Lung microvascular endothelial cell (primary cell): Measurements from ENCODE around the gene TNFAIP8L1. TPM values are rescaled to one million over a fixed set of nuclear protein-coding genes. Genes with fewer than 3 reads are reported as not detected.
"Not testable (repeated sequence)": the region's sequence is repeated elsewhere in the genome, so short reads cannot be mapped to it uniquely, and the experiment has no call there.

Experiments
- DNase-seq, 2 donors: peaks; one replicate each; pipeline versions ENCODE4 v3.0.0 to v3.0.0-alpha.2; 2010; ENCODE audit warnings: low read depth in 2 of 2
- total RNA-seq: library from RNA; depleted of rRNA; stranded (reverse); fragments of >200 nt; gene quantifications from 2 replicates; pipeline ENCODE4 v1.2.1, GENCODE V29; 2014

Gene TNFAIP8L1
- total RNA-seq = 53.2 and 69.4 TPM in 2 replicates

DNA sequence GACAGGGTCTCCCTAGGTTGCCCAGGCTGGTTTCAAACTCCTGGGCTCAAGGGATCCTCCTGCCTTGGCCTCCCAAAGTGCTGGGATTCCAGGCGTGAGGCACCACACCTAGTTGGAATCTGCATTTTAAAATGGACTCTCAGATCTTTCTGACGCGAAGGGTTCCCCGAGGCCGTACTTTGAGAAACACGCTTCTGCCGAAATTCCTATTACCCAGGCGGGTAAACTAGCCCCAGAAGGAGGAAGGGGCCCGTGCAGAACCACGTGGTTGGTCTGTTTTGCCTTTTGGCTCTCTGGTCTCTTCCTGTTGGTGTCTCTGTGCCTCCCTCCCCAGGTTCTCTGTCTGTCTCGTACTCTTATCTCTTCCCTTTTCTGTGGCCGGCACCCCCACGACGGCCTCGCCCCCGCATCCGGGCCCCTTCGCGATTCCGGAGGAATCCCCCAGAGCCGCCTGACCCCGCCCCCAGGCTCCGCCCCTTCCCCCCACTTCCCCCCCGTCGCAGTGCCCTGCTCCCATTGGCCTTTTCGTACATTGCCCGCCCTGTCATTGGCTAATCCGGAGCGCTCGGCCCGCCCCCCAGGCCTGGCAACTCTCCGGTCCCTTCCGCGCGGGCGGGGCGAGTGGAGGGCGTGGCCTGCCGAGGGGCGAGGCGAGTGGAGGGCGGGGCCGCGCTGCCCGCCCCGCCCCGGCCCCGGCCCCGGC is at the start of gene TNFAIP8L1:
Gene TNFAIP8L1, plus strand, starts transcription at position 689 of the 703 bp plus-strand sequence. CDS start 12,354 bp downstream, outside the sequence.
- DNase-seq = peak; percentile 97 to 99

DNA sequence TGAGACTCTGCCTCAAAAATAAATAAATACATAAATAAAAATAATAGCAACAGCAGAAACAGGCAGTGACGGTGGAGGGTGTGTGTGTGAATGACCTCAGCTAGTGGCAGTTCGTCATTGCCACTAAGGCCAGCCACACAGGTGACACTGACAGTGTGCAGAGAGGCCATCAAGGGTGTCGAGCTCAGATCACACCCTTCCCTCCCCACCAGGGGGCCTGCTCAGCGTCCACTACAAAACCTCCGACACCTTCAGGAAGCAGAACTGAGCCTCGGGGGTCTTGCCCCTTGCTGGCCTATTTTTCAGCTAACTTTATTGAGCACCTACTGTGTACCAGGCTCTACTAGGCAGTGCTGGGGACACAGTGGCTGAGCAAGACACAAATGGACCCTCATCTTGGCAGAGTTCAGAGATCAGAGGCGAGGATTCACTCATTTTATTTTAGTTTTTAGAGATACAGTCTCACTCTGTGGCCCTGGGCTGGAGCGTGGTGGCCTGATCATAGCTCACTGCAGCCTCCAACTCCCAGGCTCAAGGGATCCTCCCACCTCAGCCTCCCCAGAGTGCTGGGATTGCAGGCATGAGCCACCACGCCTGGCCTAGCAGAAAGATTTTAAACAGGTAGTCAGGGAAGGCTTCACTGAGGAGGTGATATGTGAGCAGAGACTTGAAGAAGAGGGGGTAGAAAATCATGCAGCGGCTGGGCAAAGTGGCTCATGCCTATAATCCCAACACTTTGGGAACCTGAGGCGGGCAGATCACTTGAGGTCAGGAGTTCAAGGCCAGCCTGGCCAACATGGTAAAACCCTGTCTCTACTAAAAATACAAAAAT is 49.5 kb upstream of the TNFAIP8L1 start:
- peak; percentile 31 to 60 for DNase-seq

DNA sequence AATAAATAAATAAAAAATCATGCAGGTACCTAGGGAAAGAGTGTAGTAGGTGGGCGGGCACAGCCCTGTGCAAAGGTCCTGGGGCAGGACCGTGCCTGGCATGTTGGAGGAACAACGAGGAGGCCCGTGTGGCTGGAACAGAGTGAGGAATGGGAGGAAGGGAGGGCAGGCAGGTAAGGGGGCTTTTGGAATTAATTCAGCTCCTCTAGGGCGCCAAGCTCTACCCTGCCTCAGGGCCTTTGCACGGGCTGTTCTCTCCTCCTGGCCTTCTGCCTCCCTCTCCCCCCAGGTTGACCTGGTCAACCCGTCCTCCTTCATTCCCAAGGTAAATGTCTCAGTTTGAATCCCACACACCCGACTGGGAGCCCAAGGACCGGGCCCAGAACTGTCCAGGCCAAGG is 48.8 kb upstream of the TNFAIP8L1 start:
- no peak for DNase-seq

DNA sequence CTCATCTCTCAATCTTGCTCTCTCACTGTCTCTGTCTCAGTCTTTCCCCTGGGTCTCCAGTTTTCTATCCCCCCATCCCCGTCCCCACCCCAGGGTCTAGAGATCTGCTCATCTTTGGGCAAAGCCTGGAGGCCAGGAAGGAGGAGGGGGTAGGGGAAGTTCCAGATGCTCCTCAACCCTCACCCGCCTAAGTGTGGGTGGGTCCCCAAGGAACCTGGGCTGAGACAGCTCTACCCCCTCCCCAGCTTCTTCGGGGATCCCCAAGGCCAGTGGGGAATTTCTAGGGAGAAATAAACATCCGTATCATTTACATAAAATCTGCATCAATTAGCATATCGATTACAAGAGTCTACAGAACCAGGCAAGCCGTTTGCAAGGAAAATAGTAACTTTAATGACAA is 48.0 kb upstream of the TNFAIP8L1 start:
- no peak for DNase-seq

DNA sequence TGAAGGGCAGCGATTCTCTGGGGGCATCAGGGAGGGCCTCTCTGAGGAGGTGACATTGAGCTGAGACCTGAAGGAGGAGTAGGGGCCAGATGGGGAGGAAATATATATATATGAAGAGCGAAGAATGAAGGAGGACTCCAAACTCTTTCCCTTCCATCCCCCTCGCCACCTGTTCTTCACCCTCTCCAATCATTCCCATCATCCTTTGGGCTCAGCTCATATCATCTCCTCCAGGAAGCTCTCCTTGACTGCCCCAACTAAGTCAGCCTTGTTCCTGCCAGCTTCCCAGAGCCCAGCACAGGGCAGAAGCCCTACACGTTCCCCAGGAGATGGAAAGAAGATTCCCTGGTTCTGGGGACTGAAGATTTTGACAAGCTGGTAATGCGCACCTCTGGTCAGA is 46.9 kb upstream of the TNFAIP8L1 start:
- DNase-seq = no peak

DNA sequence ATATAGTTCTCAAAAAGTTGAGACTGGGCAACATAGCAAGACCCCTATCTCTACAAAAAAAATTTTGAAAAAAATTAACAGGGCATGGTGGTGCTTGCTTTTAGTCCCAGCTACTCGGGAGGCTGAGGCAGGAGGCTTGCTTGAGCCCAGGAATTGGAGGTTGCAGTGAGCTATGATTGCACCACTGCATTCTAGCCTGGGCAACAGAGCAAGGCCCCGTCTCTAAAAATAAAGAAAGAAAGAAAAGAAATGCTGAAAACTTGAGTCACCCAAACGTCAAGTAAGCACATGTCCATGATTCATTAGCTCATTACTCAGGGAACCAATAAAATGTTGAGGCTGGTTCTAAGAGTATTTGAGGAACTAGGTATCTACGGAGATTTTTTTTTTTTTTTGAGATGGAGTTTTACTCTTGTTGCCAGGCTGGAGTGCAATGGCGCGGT is 45.9 kb upstream of the TNFAIP8L1 start:
- DNase-seq = peak in 1 of 2 donors; percentile 38

DNA sequence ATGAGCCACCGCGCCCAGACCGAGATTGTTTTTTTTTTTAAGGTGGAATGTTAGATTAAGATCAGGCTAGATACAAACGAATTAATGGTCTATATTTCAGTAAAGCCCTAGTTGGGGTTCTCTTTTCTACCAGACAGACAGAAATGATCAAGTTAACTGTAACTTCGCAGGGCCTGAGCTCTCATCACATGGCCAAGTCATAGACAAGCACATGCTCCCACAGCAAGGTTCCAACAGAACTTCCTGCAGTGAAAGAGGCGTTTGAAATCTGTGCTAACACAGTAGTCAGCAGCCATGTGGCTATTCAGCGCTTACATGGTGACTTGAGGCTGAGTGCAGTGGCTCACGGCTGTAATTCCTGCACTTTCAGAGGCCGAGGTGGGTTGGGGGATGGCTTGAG is 45.1 kb upstream of the TNFAIP8L1 start:
- no peak for DNase-seq

DNA sequence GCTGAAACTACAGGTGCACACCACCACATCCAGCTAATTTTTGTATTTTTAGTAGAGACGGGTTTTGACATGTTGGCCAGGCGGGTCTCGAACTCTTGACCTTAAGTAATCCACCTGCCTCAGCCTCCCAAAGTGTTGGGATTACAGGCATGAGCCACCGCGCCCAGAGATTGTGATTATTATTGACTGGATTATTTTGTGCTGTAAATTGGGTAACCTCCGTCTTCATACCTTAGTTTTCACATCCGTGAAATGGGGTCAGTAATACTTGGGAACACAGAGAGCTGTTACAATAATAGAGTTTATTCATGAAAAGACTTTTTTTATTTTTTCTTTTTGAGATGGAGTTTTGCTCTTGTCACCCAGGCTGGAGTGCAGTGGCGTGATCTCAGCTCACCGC is 44.2 kb upstream of the TNFAIP8L1 start:
- DNase-seq = not testable (repeated sequence)

DNA sequence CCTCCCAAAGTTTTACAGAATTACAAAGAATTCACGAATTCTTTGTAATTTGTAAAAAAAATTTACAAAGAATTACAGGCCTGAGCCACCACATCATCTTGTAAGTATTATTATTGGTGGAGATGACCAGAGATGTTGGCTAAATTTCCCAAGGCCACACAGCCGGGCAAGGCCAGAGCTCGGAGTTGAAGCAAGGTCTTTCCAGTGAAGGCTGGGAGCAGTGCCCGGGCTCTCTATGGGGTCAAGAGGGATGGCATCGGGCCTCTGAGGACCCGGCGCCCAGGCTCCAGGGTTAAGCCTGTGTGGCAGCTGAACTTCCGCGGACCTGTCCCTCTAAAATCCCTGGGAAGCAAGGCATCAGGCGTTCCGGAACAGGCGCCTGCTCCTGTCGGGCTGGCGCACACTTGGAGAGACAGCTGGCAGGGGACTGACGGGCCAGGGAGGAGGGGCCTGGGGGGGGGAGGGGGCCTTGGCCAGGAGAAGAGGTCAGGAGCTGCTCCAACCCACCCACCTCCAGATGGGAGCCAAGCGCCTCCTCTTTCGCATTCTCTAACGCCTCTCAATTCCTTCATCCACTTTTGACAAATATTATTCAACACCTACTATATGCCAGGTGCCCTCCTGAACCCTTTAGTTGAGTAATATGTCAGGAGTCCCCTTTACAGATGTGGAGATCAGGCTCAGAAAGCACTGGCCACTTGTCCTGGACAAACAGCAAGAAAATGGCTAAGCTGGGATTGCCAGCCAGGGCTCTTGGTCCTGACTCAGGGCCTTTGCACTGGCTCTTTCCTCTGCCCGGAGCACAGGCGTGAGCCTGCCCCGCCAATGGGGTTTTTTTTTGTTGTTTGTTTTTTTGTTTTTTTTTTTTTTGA is 43.0 kb upstream of the TNFAIP8L1 start:
- DNase-seq = no peak

DNA sequence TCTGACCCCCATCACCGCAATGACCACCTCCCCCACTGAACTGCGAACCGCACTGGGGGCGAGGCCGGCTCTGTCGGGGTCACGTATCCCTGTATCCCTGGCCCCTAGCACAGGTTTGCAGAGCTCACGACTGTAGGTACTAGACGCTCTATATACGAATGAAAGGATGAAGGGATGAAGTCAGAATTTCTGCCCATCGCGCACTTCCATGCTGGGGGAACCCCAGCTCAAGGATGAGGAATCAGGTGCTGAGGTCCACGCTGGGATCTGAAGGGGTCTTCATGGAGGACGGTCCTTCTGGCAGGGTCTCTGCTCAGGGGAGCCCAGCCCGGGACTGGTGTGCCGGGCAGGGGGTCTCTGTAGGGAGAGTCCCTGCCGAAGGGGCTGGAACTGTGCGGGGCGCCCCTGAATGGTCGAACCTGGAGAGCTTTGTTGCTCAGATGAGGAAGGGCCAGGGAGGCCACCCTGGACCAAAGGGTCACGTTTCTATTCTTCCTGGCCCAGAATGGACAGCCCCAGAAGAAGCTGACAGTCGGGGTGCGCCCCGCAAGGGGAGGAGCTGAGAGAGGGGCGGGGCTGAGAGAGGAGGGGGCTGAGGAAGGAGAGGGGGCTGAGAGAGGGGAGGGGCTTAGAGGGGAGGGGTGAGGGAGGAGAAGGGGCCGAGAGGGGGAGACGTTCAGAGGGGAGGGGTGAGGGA is 41.9 kb upstream of the TNFAIP8L1 start:
- DNase-seq = no peak

DNA sequence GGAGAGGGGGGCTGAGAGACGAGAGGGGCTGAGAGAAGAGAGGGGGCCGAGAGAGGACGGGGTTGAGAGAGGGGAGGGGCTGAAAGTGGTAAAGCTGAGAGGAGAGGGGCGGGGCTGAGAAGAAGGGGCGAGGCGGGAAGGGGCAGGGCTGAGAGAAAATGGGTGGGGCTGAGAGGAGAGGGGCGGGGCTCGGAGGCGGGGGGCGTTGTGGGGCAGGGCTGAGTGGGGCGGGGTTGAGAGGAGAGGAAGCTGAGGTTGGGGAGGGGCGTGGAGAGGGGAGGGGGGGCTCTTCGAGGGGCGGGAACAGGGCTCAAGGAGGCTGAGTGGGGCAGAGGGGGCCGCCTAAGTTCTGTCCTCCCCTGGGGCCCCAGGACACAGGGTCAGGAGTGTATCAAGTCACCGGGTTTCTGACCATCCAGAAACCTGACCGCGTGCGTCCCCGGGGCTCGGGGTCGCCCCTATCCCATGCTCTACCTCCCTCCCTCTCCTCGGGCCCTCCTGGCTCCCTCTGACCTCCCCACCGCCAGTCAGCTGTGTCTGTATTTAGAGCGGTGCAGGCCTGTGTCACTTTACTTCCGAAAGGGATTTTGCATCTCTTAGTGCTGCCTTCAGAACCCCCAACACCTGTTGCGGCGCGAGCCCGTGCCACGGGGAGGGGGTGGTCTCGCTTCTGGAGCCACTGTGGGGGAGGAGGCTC is 41.2 kb upstream of the TNFAIP8L1 start:
- peak; percentile 51 to 59 for DNase-seq

DNA sequence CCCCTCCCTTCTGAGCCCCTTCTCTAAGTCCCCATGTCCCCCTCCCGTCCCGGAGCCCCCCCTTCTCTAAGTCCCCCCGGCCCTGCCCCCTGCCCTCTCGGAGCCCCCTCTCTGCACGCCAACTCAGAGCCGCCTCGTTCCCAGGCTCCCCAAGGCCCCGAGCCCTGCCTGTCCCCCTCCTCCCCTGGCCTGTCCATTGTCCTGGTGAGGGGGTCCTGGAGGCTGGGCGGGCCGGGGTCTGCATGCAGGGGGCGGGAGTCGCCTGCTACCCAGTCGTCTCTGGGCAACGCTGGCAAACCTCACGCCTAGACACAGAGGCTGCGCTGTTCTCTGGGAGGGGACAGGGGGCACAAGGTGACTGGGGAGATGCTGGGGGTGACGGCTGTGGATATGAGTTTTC is 40.6 kb upstream of the TNFAIP8L1 start:
- no peak for DNase-seq

DNA sequence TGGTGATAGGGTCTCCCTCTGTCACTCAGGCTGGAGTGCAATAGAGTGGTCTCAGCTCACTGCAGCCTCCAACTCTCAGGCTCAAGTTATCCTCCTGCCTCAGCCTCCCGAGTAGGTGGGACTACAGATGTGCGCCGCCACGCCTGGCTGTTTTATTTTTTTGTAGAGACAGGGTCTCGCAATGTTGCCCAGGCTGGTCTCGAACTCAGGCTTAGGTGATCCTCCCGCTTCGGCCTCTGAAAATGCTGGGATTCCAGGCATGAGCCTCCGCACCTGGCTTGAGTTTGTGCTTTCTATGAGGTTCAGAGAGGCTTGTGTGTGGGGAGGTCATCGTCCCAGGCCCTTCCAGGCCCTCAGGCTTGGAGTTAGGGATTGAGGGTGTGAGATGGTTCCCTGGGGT is 39.2 kb upstream of the TNFAIP8L1 start:
- DNase-seq = no peak

DNA sequence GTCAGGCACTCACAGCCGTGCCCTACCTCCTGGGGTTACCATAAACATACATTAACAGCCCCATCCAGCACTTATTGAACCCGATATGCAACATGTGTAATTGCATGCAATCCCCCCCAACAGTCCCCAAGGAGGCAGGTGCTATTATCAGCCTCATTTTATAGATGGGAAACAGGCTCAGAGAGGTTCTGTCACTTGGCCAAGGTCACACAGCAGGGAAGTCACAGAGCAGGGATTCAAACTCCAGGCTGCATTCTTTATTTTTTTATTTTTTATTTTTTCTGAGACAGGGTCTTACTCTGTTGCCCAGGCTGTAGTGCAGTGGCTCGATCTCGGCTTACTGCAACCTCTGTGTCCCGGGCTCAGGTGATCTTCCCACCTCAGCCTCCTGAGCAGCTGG is 38.4 kb upstream of the TNFAIP8L1 start:
- DNase-seq = no peak

DNA sequence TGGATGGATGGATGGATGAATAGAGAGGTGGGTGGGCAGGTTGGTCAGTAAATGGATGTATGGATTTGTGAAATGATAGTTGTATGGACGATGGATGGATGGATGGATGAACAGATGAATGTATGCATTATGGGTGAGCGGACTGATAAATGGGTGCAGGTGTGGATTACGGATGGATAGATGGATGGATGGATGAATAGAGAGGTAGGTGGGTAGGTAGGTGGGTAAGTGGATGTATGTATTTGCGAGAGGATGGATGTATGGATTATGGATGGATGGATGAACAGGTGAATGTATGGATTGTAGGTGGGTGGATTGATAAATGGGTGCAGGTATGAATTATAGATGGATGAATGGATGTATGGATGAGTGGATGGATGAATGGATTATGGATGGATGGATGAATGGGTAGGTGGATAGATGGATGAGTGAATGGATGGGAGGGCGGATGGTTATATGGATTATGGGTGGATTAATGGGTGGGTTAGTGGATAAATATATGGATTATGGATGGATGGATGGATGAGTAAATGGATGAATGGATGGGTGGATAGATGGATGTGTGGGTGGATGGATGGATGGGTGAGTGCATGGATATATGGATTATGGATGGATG is 37.0 kb upstream of the TNFAIP8L1 start:
- DNase-seq = no peak

DNA sequence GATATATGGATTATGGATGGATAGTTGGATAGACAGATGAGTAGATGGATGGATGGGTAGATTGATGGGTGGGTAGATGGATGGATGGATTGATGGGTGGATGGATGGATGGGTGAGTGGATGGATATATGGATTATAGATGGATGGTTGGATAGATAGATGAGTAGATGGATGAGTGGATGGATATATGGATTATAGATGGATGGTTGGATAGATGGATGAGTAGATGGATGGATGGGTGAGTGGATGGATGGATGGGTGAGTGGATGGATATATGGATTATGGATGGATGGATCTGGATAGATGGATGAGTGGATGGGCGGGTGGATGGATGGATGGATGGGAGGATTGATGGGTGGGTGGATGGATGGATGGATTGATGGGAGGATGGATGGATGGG is 36.4 kb upstream of the TNFAIP8L1 start:
- DNase-seq = no peak

DNA sequence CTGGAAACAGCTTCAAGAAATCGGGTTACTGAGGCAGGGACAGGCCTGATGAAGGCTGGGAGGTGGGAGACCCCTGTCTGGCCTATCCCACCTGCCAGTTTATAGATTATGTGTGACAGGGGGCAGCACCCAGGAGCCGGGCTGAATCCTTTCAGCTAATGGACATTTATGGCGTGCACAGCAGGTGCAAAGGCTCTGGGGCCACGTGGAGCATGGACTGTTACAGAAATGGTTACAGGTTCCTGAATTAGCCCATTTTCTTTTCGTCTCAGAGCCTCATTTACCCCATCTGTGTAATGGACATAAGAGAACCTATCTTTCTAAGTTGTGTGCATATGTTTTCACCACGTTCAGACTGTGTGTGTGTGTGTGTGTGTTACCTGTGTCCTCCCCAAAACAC is 34.4 kb upstream of the TNFAIP8L1 start:
- no peak for DNase-seq

DNA sequence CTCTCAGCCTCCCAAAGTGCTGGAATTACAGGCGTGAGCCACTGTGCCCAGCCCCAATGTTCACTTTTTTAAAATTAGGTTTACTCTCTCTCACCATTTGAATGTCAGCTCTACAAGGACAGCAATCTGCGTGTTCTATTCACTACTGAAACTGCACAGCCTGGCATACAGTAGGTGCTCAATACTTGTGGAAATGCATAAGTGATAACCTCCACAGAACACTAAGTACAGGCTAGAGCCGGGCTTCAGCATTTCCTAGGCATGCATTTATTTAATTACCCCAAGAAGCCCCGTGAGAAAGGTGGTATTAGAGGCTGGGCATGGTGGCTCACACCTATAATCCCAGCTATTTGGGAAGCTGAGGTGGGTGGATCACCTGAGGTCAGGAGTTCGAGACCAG is 33.1 kb upstream of the TNFAIP8L1 start:
- no peak for DNase-seq

DNA sequence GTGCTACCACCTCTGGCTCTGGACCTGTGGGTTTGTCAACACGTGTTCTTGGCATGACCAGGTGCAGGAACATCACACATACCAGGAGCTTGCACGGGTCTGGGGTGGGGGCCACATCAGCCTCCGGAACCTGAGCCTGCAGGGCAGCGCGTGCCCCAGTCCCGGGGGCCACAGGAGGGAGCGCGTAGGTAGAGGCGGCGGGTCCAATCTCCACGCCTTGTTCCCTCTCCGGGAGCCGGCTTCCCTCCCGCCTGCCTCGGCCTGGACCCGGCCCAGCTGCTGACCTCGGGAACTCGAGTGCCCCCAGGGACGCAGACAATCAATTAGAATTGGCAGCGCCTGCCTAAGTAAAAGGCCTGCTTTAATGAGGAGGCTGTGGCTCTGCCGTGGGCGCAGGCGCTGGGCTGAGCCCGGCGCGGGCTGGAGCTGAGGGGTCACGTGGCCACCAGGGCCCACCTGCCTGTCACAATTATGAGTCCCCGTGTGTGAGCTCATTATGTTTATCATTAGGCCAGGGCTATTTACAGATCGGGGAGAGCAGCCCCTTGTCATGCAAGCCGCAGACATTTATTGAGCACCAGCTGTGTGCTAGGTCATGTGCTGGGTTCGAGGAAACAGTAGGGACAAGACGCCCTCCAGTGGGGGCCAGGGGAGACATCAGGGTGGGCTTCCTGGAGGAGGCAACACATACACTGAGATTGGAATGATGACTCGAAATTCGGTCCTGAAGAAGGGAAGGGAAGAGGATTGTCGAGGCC is 32.2 kb upstream of the TNFAIP8L1 start:
- DNase-seq = peak in 1 of 2 donors; percentile 32
